ENCODE data around the gene AK3.
A peak's percentile ranks its signal among the peaks of the same experiment; 100 is the strongest.

The AK3 gene

GRCh38 chr9:4677392-4677791, 63.6 kb downstream of the AK3 start:
- DNase-seq (ENCODE audit: low spot score) = no peak

GRCh38 chr9:4674783-4675182, 66.2 kb downstream of the AK3 start:
- DNase-seq (ENCODE audit: low spot score) = no peak
- no peak for TF ChIP-seq CTCF (IDR thresholded peaks at IDR 0.05; ENCODE audit: extremely low read depth, missing control alignments)

More at GRCh38 chr9:4677392-4677791, 63.6 kb downstream of the AK3 start:
- no peak for TF ChIP-seq CTCF (IDR thresholded peaks at IDR 0.05; ENCODE audit: extremely low read depth, missing control alignments)

- TF ChIP-seq CTCF (IDR thresholded peaks at IDR 0.05; ENCODE audit: extremely low read depth, missing control alignments) = no peak
These were observed 69.3 kb downstream of the AK3 start for GRCh38 chr9:4671737-4672136.

GRCh38 chr9:4670591-4670990, 70.4 kb downstream of the AK3 start:
- no peak for TF ChIP-seq CTCF (IDR thresholded peaks at IDR 0.05; ENCODE audit: extremely low read depth, missing control alignments)
- DNase-seq (ENCODE audit: low spot score) = no peak

More at GRCh38 chr9:4671737-4672136, 69.3 kb downstream of the AK3 start:
- no peak for DNase-seq (ENCODE audit: low spot score)

- no peak for DNase-seq (ENCODE audit: low spot score)
- no peak for TF ChIP-seq CTCF (IDR thresholded peaks at IDR 0.05; ENCODE audit: extremely low read depth, missing control alignments)
These were observed 71.1 kb downstream of the AK3 start for GRCh38 chr9:4669890-4670289.

GRCh38 chr9:4668604-4669003, 72.4 kb downstream of the AK3 start:
- no peak for TF ChIP-seq CTCF (IDR thresholded peaks at IDR 0.05; ENCODE audit: extremely low read depth, missing control alignments)
- DNase-seq (ENCODE audit: low spot score) = peak; percentile 29

GRCh38 chr9:4667681-4668080, 73.3 kb downstream of the AK3 start:
- no peak for TF ChIP-seq CTCF (IDR thresholded peaks at IDR 0.05; ENCODE audit: extremely low read depth, missing control alignments)
- DNase-seq (ENCODE audit: low spot score) = no peak

Data from GM20000 (cell line).